Measurements from ENCODE around the gene PTPRN2. TPM values are rescaled to one million over a fixed set of nuclear protein-coding genes. Genes with fewer than 3 reads are reported as not detected.

PTPRN2 gene
- polyA plus RNA-seq, 1 of the 3 experiments (the other 2 are of a cell fraction): 4.0 TPM

GRCh38 chr7:157972914-157973313 is 614.7 kb downstream of the PTPRN2 start (continued):
- TF ChIP-seq NRF1 (IDR thresholded peaks at IDR 0.05; ENCODE audit: low read depth, low read length): no peak
- no peak for TF ChIP-seq USF1 (IDR thresholded peaks at IDR 0.05; ENCODE audit: borderline replicate concordance, low read depth)

- 22% methylated on average over 5 of the region's 5 CpGs for whole genome bisulfite sequencing (ENCODE audit: low lambda C conversion rate)
- Histone ChIP-seq H3K9me3 (peaks cover 9% of the 10 kb centered on the region; the same call in 1 of the 2 replicates), H3K36me3 (replicated peaks in 1 of 2; ENCODE audit: control insufficient read depth in 1 of 2, insufficient read depth in 2 of 2, low read length in 1 of 2) (no peaks in the 10 kb centered on the region), H3K27me3 (ENCODE audit: insufficient read depth) (no peaks in the 10 kb centered on the region), H3K4me2 (no peak overlapping the region), H3K79me2 (ENCODE audit: insufficient read depth) (no peaks in the 10 kb centered on the region), H3K9ac (no peak overlapping the region), H4K20me1 (ENCODE audit: insufficient read depth) (no peaks in the 10 kb centered on the region), H3K4me3 (ENCODE audit: low read depth in 2 of 2, low read length in 1 of 2) (no peak overlapping the region), H2AFZ (ENCODE audit: low read depth) (no peak overlapping the region), H3K4me1 (ENCODE audit: control insufficient read depth in 1 of 2, insufficient read depth in 2 of 2, low read depth in 1 of 2, low read length in 1 of 2) (no peaks in the 10 kb centered on the region), H3K9me2 (no peaks in the 10 kb centered on the region), H3F3A (replicated peaks; ENCODE audit: insufficient read depth) (no peaks in the 10 kb centered on the region), H3K27ac (ENCODE audit: low read depth in 2 of 2, low read length in 1 of 2) (no peak overlapping the region)
- POLR2A ChIA-PET: no interaction called here
- TF ChIP-seq, protein P1, sequence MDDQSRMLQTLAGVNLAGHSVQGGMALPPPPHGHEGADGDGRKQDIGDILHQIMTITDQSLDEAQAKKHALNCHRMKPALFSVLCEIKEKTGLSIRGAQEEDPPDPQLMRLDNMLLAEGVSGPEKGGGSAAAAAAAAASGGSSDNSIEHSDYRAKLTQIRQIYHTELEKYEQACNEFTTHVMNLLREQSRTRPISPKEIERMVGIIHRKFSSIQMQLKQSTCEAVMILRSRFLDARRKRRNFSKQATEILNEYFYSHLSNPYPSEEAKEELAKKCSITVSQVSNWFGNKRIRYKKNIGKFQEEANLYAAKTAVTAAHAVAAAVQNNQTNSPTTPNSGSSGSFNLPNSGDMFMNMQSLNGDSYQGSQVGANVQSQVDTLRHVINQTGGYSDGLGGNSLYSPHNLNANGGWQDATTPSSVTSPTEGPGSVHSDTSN (IDR thresholded peaks at IDR 0.05): no peak
- TF ChIP-seq EZH2phosphoT487 (IDR thresholded peaks at IDR 0.05; ENCODE audit: borderline replicate concordance, low read depth) (no peak), ELF1 (IDR thresholded peaks at IDR 0.05) (no peak), YY1 (IDR thresholded peaks at IDR 0.05; ENCODE audit: low read depth) (no peak), TCF12 (IDR thresholded peaks at IDR 0.05) (no peak), NFIC (IDR thresholded peaks at IDR 0.05; ENCODE audit: borderline replicate concordance) (no peak), CHD2 (IDR thresholded peaks at IDR 0.05; ENCODE audit: low read length, partially characterized antibody) (no peak), RCOR1 (IDR thresholded peaks at IDR 0.05; ENCODE audit: low read length) (no peak), TEAD4 (IDR thresholded peaks at IDR 0.05; ENCODE audit: borderline replicate concordance, insufficient read depth) (no peak), ZBTB33 (IDR thresholded peaks at IDR 0.05; ENCODE audit: borderline replicate concordance, low read depth) (no peak)
- TF ChIP-seq, protein P2, sequence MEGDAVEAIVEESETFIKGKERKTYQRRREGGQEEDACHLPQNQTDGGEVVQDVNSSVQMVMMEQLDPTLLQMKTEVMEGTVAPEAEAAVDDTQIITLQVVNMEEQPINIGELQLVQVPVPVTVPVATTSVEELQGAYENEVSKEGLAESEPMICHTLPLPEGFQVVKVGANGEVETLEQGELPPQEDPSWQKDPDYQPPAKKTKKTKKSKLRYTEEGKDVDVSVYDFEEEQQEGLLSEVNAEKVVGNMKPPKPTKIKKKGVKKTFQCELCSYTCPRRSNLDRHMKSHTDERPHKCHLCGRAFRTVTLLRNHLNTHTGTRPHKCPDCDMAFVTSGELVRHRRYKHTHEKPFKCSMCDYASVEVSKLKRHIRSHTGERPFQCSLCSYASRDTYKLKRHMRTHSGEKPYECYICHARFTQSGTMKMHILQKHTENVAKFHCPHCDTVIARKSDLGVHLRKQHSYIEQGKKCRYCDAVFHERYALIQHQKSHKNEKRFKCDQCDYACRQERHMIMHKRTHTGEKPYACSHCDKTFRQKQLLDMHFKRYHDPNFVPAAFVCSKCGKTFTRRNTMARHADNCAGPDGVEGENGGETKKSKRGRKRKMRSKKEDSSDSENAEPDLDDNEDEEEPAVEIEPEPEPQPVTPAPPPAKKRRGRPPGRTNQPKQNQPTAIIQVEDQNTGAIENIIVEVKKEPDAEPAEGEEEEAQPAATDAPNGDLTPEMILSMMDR (IDR thresholded peaks at IDR 0.05): no peak
- CTCF ChIA-PET: no interaction called here
- DNase-seq: no peak
Measured at GRCh38 chr7:157971501-157971900, 616.1 kb downstream of the PTPRN2 start.
